Mucosa of stomach (tissue), 1 donor: Measurements from ENCODE around the gene ITGB3.

Source experiments
- H3K27me3 ChIP-seq: one replicate; pipeline ENCODE4 v1.7.0; 2013; ENCODE audit warnings: mild to moderate bottlenecking, low read length; ENCODE audit not compliant: control insufficient read depth, insufficient read depth
- H3K36me3 ChIP-seq: one replicate; pipeline ENCODE4 v1.7.0; 2013; ENCODE audit warnings: low read length; ENCODE audit not compliant: control insufficient read depth, insufficient read depth
- H3K4me1 ChIP-seq: one replicate; pipeline ENCODE4 v1.7.0; 2013; ENCODE audit warnings: mild to moderate bottlenecking, low read length; ENCODE audit not compliant: control insufficient read depth, insufficient read depth
- H3K4me3 ChIP-seq: one replicate; pipeline ENCODE4 v1.7.0; 2013; ENCODE audit warnings: low read length
- H3K9ac ChIP-seq: one replicate; pipeline ENCODE4 v1.7.0; 2013; ENCODE audit warnings: mild to moderate bottlenecking, low read length, moderate library complexity
- H3K9me3 ChIP-seq: one replicate; pipeline ENCODE4 v1.7.0; 2013; ENCODE audit warnings: mild to moderate bottlenecking, low read length, moderate library complexity; ENCODE audit not compliant: control insufficient read depth
- donor health status: Pancreatic carcinoma.

ITGB3 gene

GRCh38 chr17:47224966-47225365 lies 28.7 kb upstream of the ITGB3 start:
- no peak overlapping the region for H3K4me3 ChIP-seq

GRCh38 chr17:47225436-47225858 lies 28.2 kb upstream of the ITGB3 start:
- H3K27me3 ChIP-seq = no peaks in the 10 kb centered on the region
- no peaks in the 10 kb centered on the region for H3K36me3 ChIP-seq
- peak overlapping the region; percentile 2 for H3K9ac ChIP-seq
- peaks cover 58% of the 10 kb centered on the region for H3K4me1 ChIP-seq
- no peak overlapping the region for H3K4me3 ChIP-seq
- no peaks in the 10 kb centered on the region for H3K9me3 ChIP-seq

More at GRCh38 chr17:47224966-47225365, 28.7 kb upstream of the ITGB3 start:
- H3K9ac ChIP-seq = peak overlapping the region; percentile 2
- H3K36me3 ChIP-seq = no peaks in the 10 kb centered on the region
- H3K4me1 ChIP-seq = peaks cover 58% of the 10 kb centered on the region
- H3K9me3 ChIP-seq = no peaks in the 10 kb centered on the region
- no peaks in the 10 kb centered on the region for H3K27me3 ChIP-seq

- no peak overlapping the region for H3K4me3 ChIP-seq
- H3K4me1 ChIP-seq = peaks cover 56% of the 10 kb centered on the region
- no peaks in the 10 kb centered on the region for H3K27me3 ChIP-seq
- H3K36me3 ChIP-seq = no peaks in the 10 kb centered on the region
- no peaks in the 10 kb centered on the region for H3K9me3 ChIP-seq
- H3K9ac ChIP-seq = peak overlapping the region; percentile 12
These were observed 27.5 kb upstream of the ITGB3 start for GRCh38 chr17:47225911-47226688.

GRCh38 chr17:47227862-47228261 lies 25.8 kb upstream of the ITGB3 start:
- no peak overlapping the region for H3K4me3 ChIP-seq
- H3K9me3 ChIP-seq = no peaks in the 10 kb centered on the region
- peaks cover 43% of the 10 kb centered on the region for H3K4me1 ChIP-seq
- H3K27me3 ChIP-seq = no peaks in the 10 kb centered on the region
- no peaks in the 10 kb centered on the region for H3K36me3 ChIP-seq
- no peak overlapping the region for H3K9ac ChIP-seq

GRCh38 chr17:47229535-47230443 lies 23.8 kb upstream of the ITGB3 start:
- Histone ChIP-seq H3K4me3 (no peak overlapping the region), H3K4me1 (peaks cover 24% of the 10 kb centered on the region), H3K27me3 (no peaks in the 10 kb centered on the region), H3K9ac (peak overlapping the region; percentile 13), H3K9me3 (no peaks in the 10 kb centered on the region), H3K36me3 (no peaks in the 10 kb centered on the region)

- Histone ChIP-seq H3K4me1 (peaks cover 14% of the 10 kb centered on the region), H3K9me3 (no peaks in the 10 kb centered on the region), H3K4me3 (no peak overlapping the region), H3K27me3 (no peaks in the 10 kb centered on the region), H3K9ac (no peak overlapping the region), H3K36me3 (no peaks in the 10 kb centered on the region)
These were observed 22.8 kb upstream of the ITGB3 start for GRCh38 chr17:47230864-47231263.

- Histone ChIP-seq H3K4me3 (no peak overlapping the region), H3K9ac (no peak overlapping the region), H3K27me3 (no peaks in the 10 kb centered on the region), H3K9me3 (no peaks in the 10 kb centered on the region), H3K4me1 (peaks cover 9% of the 10 kb centered on the region), H3K36me3 (no peaks in the 10 kb centered on the region)
These were observed 22.3 kb upstream of the ITGB3 start for GRCh38 chr17:47231334-47231733.

- no peak overlapping the region for H3K9ac ChIP-seq
- H3K36me3 ChIP-seq = no peaks in the 10 kb centered on the region
- H3K4me1 ChIP-seq = peaks cover 7% of the 10 kb centered on the region
- no peak overlapping the region for H3K4me3 ChIP-seq
- no peaks in the 10 kb centered on the region for H3K27me3 ChIP-seq
- no peaks in the 10 kb centered on the region for H3K9me3 ChIP-seq
These were observed 21.8 kb upstream of the ITGB3 start for GRCh38 chr17:47231866-47232265.

GRCh38 chr17:47232465-47232864 lies 21.2 kb upstream of the ITGB3 start:
- peaks cover 7% of the 10 kb centered on the region for H3K4me1 ChIP-seq
- H3K27me3 ChIP-seq = no peaks in the 10 kb centered on the region
- H3K4me3 ChIP-seq = no peak overlapping the region
- no peaks in the 10 kb centered on the region for H3K9me3 ChIP-seq
- no peaks in the 10 kb centered on the region for H3K36me3 ChIP-seq
- H3K9ac ChIP-seq = no peak overlapping the region

- Histone ChIP-seq H3K4me1 (no peaks in the 10 kb centered on the region), H3K36me3 (no peaks in the 10 kb centered on the region), H3K4me3 (no peak overlapping the region), H3K9ac (no peak overlapping the region), H3K27me3 (no peaks in the 10 kb centered on the region), H3K9me3 (no peaks in the 10 kb centered on the region)
These were observed 18.1 kb upstream of the ITGB3 start for GRCh38 chr17:47235506-47235905.

- H3K4me3 ChIP-seq = no peak overlapping the region
- H3K36me3 ChIP-seq = no peaks in the 10 kb centered on the region
- no peak overlapping the region for H3K9ac ChIP-seq
- H3K27me3 ChIP-seq = no peaks in the 10 kb centered on the region
- no peaks in the 10 kb centered on the region for H3K9me3 ChIP-seq
- H3K4me1 ChIP-seq = no peaks in the 10 kb centered on the region
These were observed 17.7 kb upstream of the ITGB3 start for GRCh38 chr17:47235923-47236322.

- no peak overlapping the region for H3K4me3 ChIP-seq
- H3K4me1 ChIP-seq = no peaks in the 10 kb centered on the region
- H3K27me3 ChIP-seq = no peaks in the 10 kb centered on the region
- H3K36me3 ChIP-seq = no peaks in the 10 kb centered on the region
- no peaks in the 10 kb centered on the region for H3K9me3 ChIP-seq
- no peak overlapping the region for H3K9ac ChIP-seq
These were observed 15.8 kb upstream of the ITGB3 start for GRCh38 chr17:47237841-47238240.
